HG03521 (cell line): ENCODE results near the gene KLHL22.

Experiments used
- ATAC-seq: cut with Tn5 transposase; IDR thresholded peaks from one replicate; pipeline ENCODE4 v1.9.1; 2021; ENCODE audit warnings: mild to moderate bottlenecking, moderate library complexity; ENCODE audit not compliant: unreplicated experiment

Gene KLHL22

GRCh38 chr22:20435436-20436306, 59.9 kb downstream of the KLHL22 start:
- ATAC-seq, result no peak

DNA sequence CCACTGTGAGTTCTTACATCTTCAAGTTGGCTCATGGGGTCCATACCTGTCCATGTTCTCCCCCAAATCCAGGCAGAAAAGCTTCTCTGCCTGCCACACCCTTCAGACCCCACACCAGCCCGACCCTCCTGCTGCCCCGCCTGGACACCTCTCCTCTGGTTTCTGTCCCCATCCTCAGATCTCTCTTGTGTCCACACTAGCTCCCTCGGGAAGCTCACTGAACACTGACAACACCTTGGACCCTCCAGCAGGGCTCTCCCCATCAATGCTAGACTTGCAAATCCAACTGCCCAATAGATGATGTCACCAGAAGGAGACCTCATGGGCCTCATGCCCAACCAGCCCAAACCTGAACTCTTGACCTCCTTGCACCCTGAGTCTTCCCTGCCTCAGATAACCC, 60.8 kb downstream of the KLHL22 start:
- ATAC-seq, result no peak

DNA sequence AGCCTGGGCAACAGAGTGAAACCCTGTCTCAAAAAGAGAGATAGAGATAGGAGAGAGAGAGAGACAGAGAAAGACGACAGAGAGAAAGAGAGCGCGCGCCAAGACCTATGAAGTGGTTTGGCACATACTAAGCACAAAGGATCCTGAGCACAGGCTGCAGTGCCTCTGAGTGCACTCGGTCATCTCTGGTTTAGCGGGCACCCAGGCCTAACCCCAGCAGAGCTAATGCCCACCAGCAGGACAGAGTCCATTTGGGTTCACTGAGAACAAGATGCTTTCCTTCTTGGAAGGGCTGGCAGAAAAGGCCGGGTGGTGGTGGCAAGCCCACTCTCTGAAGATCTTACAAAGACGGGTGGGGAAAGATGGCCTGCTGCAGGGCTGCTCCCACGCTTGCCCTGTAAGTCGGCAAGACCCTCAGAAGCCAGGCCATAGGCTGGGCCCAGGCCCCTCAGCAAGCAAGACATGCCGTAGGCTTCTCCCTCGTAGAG, 61.3 kb downstream of the KLHL22 start:
- ATAC-seq, result no peak

- ATAC-seq, result no peak
Measured at GRCh38 chr22:20433686-20434241, 61.8 kb downstream of the KLHL22 start.

GRCh38 chr22:20433191-20433590, 62.4 kb downstream of the KLHL22 start:
- no peak for ATAC-seq

DNA sequence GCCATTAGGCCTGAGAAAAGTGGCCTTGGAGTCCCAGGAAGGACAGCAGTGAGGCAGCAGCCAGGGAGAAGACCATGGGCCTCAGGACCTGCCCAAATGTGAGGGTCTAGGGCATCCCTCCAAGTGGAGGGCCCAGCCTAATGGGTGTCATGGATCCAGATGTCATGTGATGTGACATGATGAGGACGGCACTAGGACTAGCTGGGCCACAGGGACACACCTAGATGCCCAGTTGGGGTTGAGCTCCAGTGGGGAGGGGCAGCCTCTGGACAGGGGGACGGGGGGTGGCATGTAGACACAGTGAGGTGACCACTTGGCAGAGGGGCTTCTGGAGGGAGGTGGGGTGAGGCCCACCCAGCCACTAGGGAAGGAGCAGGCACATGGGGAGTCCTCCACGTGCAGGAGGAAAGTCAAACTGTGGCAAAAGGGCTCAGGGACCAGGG, 63.3 kb downstream of the KLHL22 start:
- no peak for ATAC-seq

- ATAC-seq, result no peak
Measured at GRCh38 chr22:20431511-20432192, 63.9 kb downstream of the KLHL22 start.

DNA sequence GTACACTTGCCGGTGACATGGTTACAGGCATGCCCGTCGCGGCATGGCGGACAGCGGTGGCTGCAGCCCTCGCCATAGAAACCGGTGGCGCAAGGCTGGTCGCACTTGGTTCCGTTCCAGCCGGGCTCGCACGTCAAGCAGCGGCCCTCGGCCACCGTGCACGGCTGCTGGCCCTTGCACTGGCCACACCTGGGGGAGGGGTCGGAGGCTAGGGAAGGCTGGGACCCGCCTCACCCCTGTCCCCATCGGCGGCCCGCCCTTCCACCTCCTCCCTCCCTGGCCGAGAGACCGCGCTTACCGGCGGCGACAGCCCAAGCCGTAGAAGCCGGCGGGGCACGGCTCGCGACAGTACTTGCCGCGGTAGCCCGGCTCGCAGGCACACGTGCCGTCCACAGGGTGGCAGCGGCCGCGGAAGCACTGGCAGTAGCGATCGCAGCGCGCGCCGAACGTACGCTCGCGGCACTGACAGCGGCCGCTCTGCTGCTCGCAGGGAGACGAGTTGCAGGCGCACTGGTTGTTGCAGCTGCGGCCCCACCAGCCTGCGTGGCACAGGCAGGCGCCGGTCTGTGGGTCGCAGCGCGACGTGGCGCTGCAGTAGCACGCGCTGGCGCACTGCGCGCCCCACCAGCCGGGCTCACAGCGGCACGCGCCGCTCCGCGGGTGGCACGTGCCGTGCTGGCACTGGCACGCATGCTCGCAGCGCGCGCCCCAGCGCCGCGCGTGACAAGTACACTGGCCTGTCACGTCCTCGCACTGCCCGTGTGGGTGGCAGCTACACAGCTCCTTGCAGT, 64.7 kb downstream of the KLHL22 start:
- no peak for ATAC-seq

DNA sequence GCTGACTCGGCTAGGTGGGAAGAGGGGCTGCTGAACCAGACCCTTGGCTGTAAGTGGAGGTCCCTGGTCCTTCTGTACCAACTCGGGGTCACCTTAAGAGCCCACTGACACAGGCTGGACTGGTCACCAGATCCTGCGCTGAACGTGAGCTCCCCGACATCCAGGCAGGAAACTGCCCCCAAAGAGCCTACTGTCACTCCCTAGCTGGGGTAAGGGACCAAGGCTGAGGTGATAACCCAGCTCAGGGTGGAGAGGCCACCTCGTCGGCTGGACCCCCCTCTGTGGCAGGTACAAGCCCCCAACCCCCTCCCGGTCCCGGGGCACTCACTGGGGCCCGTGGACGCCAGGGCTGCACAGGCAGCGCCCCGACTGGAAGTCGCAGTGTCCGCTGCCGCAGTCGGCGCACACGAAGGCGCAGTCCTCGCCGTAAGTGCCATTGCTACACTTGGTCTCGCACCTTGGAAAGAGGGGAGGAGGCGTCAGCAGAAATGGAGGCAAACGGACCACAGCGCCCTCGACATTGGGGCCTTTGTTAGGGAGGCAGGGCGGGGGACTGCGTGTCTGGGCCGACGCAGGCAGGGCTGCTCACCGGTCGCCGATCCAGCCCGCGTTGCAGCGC, 65.4 kb downstream of the KLHL22 start:
- ATAC-seq, result no peak

DNA sequence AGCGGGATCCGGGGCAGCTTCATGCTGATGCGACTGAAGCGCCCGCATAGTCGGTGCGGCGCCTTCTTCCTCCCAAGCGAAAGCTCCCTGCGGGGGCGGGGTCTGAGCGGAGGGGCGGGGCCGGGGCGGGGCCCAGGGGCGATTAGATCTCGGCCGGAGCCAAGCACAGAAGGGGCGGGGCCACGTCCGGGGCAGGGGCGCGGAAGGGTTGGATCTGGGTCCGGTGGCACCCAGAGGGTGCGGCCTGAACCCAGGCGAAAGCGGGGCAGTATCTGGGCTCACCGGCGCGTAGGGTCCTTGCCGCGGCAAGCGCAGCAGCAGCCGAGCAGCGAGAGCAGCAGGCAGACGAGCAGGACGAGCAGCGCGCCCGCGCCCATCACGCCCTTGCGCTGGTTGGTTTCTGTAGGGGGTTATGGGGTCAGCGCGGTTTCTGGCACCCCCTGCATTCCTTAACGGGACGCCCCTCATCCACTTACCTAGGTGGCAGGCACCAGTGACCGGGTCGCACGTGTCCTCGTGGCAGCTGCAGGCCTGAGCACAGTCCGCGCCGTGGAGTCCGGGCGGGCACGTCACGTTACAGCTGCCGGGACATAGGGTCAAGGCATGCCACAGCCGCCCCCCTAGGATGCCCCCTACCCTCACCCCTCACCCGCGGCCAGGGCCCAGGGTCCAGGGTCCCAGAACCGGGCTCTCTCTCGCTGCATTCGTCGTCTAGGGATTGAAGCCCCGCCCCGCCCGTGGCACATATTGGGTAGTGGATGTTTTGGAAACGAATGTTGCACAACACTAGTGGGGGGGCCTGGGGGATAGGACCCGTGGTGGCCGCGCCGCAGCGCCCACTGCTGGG, 66.1 kb downstream of the KLHL22 start:
- no peak for ATAC-seq

GRCh38 chr22:20428496-20429253, 66.9 kb downstream of the KLHL22 start:
- ATAC-seq, result no peak

DNA sequence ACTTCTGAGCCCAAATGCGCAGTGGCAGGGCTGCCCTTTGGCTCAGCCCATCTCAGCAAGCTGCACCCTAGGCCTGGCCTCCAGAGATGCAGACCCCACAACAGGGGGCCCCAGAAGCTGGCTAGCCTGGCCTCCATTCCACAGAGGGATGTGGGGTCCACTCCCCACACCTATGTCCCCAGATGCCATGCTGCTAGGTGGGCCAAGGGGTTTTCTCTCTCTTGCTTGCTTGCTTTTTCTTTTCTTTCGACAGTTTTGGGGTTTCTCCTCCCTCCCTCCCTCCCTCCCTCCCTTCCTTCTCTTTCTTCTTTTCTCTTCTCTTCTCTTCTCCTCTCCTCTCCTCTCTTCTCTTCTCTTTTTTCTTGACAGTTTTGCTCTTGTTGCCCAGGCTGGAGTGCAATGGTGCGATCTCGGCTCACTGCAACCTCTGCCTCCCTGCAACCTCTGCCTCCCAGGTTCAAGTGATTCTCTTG, 67.6 kb downstream of the KLHL22 start:
- ATAC-seq, result no peak

- no peak for ATAC-seq
Measured at GRCh38 chr22:20427104-20427944, 68.3 kb downstream of the KLHL22 start.

DNA sequence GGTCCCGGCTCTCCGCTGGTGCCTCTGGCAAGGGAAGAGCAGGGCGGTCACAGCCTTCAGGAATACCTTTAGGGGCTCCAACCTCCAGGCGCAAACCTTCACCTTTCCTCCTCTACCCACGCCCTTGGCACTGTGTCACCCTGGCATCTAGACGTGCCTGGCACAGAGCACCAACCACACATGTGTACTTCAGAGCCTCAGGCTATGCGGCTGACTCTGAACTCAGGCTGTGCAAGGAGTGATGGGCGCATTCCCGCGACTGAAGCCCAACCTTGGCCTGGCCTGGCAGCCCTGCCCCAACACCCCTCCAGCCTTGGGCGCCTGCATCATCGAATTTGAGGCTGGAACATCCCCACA, 69.4 kb downstream of the KLHL22 start:
- ATAC-seq, result no peak

- no peak for ATAC-seq
Measured at GRCh38 chr22:20425566-20426258, 69.9 kb downstream of the KLHL22 start.

- ATAC-seq, result no peak
Measured at GRCh38 chr22:20424932-20425565, 70.5 kb downstream of the KLHL22 start.

DNA sequence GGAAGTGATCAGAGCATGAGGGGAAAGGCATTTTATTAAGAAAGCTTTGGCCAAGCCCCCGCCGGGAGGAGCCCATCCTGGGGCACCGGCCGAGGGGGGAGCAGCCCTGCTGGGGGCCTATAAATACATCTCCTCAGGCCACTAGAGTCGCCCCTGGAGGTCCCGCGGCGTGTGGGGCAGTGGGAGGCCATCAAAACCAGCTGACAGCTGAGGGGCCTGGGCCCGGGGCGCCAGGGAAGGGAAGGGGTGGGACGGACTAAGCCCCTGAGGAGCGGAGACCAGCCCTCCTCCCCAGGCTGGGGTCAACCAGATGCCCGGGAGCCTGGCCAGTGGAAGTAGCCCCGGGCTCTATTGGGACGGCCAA, 71.0 kb downstream of the KLHL22 start:
- ATAC-seq, result no peak
